Activated T-helper 2 cell treated with anti-CD3 and anti-CD28 coated beads, Interferon-gamma antibody, Interleukin-2, Interleukin-4, amounts not matched to agents 10 μg/mL and 5 μg/mL and 100 μg/mL, durations not matched to agents 14 hours and 24 hours and 36 hours (primary cell): ENCODE measurements around the gene AQP1. TPM values are rescaled to one million over a fixed set of nuclear protein-coding genes. Genes with fewer than 3 reads are reported as not detected.

Source experiments
- DNase-seq: peaks from one replicate; pipeline ENCODE4 v3.0.0; 2021; ENCODE audit warnings: low spot score
- H3K27ac Mint-ChIP-seq: one replicate; pipeline ENCODE4 v1.8.0; 2021; ENCODE audit warnings: mixed read lengths
- H3K27me3 Mint-ChIP-seq: one replicate; pipeline ENCODE4 v1.8.0; 2021; ENCODE audit warnings: low read depth, mixed read lengths
- H3K36me3 Mint-ChIP-seq: one replicate; pipeline ENCODE4 v1.8.0; 2021; ENCODE audit warnings: low read depth, mixed read lengths
- H3K4me1 Mint-ChIP-seq: one replicate; pipeline ENCODE4 v1.8.0; 2021; ENCODE audit warnings: low read depth, mixed read lengths
- H3K4me3 Mint-ChIP-seq: one replicate; pipeline ENCODE4 v1.8.0; 2021; ENCODE audit warnings: low read depth, mild to moderate bottlenecking, moderate library complexity, mixed read lengths
- H3K9me3 Mint-ChIP-seq: one replicate; pipeline ENCODE4 v1.8.0; 2021; ENCODE audit warnings: mixed read lengths
- intact Hi-C: fragments of 100-400 bp; cut with micrococcal nuclease; formaldehyde crosslinking; loops from one replicate; pipeline ENCODE4 v1.15.1; 2023
- total RNA-seq: library from RNA; stranded (reverse); gene quantifications from 2 replicates; pipeline ENCODE4 v1.2.3, GENCODE V29; 2022

AQP1 gene
- total RNA-seq, 1 donor from 2014 or later, result not detected

DNA sequence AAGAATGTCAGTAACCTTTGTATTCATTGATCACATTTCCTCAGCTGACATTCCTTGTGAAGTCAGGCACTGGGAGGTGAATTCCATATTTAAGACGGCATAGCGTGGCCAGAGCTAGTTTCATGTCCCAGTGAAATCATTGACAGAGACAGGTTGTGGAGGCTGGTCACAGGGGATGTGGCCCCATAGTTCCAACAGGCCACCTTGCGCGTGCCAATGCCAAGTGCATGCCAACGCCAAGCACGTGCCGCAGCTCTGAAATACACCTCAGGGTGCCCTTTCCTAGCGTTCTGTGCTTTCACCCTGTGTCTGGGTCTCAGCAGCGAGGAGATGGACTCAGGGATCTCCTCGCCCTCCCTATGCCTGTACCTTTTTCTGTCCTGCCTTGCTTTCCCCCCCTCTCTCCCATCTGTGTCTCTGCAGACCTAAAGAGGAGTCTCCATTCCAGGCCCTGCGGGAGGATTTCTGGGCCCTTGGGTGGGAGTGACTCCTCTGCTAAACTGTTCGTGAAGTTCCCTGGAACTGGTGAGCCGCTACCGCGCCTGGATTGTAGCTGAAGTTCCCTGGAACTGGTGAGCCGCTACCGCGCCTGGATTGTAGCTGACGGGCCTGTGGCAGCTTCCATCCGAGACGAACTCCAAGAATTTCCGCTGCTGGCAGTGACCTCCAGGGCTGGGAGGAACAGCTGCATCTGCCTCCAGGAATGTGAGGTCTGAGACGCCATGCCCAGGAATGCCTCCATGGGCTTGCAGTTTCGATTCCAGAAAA, 19.7 kb downstream of the AQP1 start:
- Mint-ChIP-seq H3K9me3 (no peaks in the 10 kb centered on the region), H3K27ac (no peak overlapping the region), H3K4me3 (no peak overlapping the region), H3K4me1 (no peaks in the 10 kb centered on the region), H3K36me3 (no peaks in the 10 kb centered on the region), H3K27me3 (peaks cover 3% of the 10 kb centered on the region)
- DNase-seq, result peak; percentile 3
- intact Hi-C loops, result no loop called here

DNA sequence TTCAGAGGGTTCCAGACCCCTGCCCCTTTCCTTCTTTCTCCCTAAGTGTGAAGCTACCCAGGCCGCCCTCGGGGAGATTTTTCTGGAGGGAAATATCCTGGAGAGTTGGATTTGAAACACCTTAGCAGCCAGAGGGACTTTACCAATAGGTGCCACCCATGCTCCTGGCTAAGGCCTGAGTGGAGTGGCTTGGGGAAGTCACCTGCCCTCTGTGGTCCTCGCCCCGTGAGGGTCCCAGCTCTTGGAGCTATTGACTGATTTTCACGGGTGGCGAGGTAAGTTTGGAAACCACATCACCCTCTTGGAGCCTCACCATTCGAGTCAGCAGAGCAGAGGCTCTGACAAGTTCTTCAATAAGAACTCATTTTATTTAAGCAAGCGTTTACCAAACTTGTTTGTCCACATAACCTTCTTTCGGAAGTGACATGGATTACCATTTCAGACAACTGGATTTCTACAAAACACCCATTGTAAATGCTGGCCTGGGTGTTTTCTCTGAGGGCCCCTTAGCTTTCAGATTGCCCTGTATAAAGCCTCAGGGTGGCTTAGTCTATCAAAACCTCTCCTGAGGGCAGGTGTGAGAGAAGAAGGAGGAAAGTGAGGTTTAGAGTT, 20.4 kb downstream of the AQP1 start:
- no peaks in the 10 kb centered on the region for H3K4me1 Mint-ChIP-seq
- no peak overlapping the region for H3K27ac Mint-ChIP-seq
- no peaks in the 10 kb centered on the region for H3K36me3 Mint-ChIP-seq
- no peaks in the 10 kb centered on the region for H3K9me3 Mint-ChIP-seq
- H3K27me3 Mint-ChIP-seq, result peaks cover 8% of the 10 kb centered on the region
- no peak for DNase-seq
- intact Hi-C loops, result no loop called here
- H3K4me3 Mint-ChIP-seq, result no peak overlapping the region

DNA sequence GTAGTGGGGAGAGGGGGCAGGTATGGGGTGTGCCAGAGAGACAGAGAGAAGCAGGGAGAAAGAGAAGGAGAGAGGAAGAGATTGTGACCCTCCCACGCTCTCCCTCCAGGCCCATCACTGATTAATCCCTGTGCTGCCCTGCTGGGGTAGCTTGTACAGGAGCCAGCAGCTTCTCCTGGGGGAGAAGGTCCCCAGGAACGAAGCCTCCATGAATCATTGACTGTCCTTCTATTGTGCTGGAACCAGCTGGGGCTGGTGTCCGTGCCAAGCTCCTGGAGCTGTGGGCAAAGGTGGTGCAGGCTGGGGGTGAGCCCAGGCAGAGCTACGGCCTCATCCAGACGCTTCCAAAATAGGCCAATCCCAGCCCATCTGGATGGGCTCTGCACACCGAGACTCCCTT, 20.9 kb downstream of the AQP1 start:
- H3K27ac Mint-ChIP-seq, result no peak overlapping the region
- H3K36me3 Mint-ChIP-seq, result no peaks in the 10 kb centered on the region
- DNase-seq, result peak; percentile 0
- intact Hi-C loops, result no loop called here
- no peaks in the 10 kb centered on the region for H3K4me1 Mint-ChIP-seq
- H3K27me3 Mint-ChIP-seq, result peaks cover 8% of the 10 kb centered on the region
- no peak overlapping the region for H3K4me3 Mint-ChIP-seq
- no peaks in the 10 kb centered on the region for H3K9me3 Mint-ChIP-seq

DNA sequence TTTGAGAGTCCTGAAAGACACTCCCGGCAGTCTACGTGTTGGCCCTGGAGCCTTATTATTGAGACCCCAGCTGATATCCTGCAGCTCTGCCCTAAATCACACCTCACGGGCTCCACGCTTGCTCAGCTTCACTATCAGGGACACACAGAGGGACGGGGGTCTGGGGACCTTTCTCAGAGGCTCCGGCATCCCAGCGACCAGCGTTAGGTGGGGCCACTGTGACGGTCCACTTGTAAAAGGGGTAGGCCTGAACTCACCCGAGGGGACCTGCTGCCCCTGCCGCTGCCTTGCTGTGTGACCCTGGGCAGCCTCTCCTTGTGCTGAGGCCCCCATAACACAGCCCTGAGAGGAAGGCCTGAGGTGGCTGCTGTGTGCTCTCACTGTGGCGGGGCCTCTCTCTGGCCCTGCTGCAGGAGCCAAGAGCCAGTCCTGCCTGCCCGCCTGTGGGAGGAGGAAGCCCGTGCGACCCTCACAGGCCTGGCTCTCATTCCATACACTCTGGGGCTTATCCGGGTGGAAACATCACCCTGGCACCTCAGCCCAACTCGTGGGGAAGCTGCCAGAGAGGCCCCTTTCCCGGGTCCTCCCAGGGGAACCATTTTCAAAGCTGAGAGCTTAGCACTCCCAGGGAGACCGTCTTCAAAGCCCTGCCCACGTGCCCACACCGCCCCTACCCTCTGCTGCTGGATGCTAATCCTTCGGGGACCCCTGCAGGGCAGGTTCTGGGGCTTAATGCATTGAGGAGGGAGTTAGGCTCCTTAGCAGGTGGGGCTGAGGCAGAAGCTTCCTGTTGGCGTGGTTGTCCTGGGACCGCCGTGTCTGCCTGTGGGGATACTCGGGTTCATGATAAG, 21.7 kb downstream of the AQP1 start:
- H3K27ac Mint-ChIP-seq, result no peak overlapping the region
- no peaks in the 10 kb centered on the region for H3K9me3 Mint-ChIP-seq
- no peak overlapping the region for H3K4me3 Mint-ChIP-seq
- DNase-seq, result no peak
- intact Hi-C loops, result no loop called here
- H3K4me1 Mint-ChIP-seq, result no peaks in the 10 kb centered on the region
- no peaks in the 10 kb centered on the region for H3K36me3 Mint-ChIP-seq
- peaks cover 9% of the 10 kb centered on the region for H3K27me3 Mint-ChIP-seq

DNA sequence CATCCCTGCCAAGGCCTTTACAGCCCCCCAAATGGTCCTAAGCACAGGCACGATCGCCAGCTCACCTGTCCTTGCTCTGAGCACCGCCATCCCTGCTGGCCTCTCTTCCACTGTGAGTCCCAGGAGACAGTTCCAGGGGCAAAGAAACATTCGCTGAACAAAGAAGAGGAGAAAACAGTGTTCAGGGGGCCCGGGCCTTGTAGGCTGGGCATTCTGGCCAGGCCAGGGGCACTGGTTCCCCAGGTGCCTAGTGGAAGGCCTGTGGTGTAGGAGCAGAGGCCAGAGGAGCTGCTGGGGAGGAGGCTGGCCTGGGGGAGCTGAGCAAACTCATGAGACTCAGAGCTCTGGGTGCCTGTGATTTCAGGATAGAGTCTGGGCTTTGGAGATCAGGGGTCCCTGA, 22.6 kb downstream of the AQP1 start:
- intact Hi-C loops, result no loop called here
- H3K27me3 Mint-ChIP-seq, result peaks cover 11% of the 10 kb centered on the region

DNA sequence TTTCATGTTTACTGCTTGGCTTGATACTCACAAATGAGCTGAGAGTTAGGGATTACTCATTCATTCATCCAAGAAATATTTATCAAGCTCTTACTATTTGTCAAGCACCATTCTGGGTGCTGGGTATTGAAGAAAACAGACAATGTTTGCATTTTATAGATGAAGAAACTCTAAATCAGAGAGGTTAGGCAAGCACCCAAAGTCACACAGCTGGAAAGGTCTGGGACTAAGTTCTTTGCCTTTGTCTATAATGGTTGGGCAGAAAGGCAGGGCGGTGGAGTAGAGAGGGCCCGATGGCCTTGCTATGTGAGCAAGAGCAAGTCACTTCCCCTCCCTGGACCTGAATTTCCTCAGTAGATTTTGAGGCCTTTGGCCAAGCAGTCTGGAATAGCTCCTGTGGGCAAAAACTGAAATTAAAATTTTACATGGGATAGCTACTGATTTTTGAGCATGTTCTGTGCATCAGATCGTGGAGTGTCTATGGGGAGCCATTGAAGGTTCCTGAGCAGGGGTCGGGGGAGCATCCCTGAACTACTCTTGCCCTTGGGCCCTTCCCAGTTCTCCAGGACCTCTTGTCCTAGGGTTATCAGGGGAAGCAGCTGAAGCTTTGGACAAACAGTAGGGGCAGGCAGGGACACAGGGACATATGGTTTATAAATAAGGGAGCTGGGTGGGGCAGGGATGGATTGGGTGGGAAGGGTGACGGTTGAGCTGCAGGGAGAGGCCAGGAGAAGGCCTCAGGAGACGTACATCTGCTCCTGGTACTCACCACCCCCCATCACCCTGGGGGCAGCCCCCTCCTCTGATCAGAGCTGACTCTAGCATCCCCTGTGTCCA, 23.3 kb downstream of the AQP1 start:
- no peaks in the 10 kb centered on the region for H3K36me3 Mint-ChIP-seq
- intact Hi-C loops, result no loop called here
- no peak overlapping the region for H3K27ac Mint-ChIP-seq
- peaks cover 15% of the 10 kb centered on the region for H3K27me3 Mint-ChIP-seq
- DNase-seq, result no peak
- no peaks in the 10 kb centered on the region for H3K4me1 Mint-ChIP-seq
- H3K9me3 Mint-ChIP-seq, result no peaks in the 10 kb centered on the region
- no peak overlapping the region for H3K4me3 Mint-ChIP-seq

More for the DNA sequence above, 22.6 kb downstream of the AQP1 start:
- no peak for DNase-seq
- H3K27ac Mint-ChIP-seq, result no peak overlapping the region
- no peaks in the 10 kb centered on the region for H3K36me3 Mint-ChIP-seq
- no peak overlapping the region for H3K4me3 Mint-ChIP-seq
- no peaks in the 10 kb centered on the region for H3K4me1 Mint-ChIP-seq
- no peaks in the 10 kb centered on the region for H3K9me3 Mint-ChIP-seq

DNA sequence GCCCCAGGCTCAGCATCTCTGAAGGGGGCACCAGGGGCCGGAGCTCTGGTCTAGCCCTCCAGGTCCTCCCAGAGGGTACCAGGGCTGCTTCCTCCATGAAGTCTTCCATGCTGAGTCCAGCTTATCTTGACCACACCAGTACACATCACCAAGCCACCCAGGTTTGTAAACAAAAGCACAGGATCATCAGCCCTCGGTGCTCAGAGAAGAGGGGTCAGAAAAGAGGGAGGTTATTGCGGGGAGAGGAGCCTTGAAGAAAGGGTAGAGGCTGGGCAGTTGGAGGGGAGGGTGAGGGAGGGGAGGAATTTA, 23.9 kb downstream of the AQP1 start:
- Mint-ChIP-seq H3K36me3 (no peaks in the 10 kb centered on the region), H3K4me3 (no peak overlapping the region), H3K4me1 (no peaks in the 10 kb centered on the region), H3K9me3 (no peaks in the 10 kb centered on the region), H3K27me3 (peaks cover 15% of the 10 kb centered on the region), H3K27ac (no peak overlapping the region)
- intact Hi-C loops, result no loop called here
- no peak for DNase-seq

DNA sequence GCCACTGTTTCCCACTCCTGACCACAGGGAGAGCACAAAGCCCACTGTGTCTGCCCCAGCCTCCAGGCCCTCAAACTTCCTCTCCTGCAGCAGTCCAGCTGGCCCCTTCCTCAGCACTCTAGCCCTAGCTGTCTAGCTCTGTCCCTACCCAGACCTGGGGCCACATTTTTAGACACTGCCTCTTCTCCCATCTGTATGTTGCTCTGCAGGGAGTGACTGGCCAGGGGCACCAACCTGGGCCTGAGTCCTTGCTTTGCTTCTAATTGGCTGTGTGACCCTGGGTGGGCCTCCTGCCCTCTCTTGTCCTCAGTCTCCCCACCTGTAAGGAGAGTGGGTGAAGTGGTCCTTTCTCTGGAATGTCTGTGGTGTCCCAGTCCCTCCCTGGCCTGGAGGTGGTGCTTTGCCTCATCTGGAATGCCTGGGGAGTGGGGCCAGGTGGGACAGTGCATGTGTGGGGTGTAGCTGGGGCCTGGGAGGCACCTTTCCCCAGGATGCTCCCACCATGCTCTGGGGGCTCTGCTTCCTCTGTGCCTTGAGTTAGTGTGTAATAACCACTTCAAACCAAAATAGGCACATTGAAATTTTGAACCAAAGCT, 25.1 kb downstream of the AQP1 start:
- intact Hi-C loops, result no loop called here
- H3K4me1 Mint-ChIP-seq, result no peaks in the 10 kb centered on the region
- H3K36me3 Mint-ChIP-seq, result no peaks in the 10 kb centered on the region
- no peak for DNase-seq
- H3K27me3 Mint-ChIP-seq, result peaks cover 19% of the 10 kb centered on the region
- no peak overlapping the region for H3K27ac Mint-ChIP-seq
- H3K4me3 Mint-ChIP-seq, result no peak overlapping the region
- H3K9me3 Mint-ChIP-seq, result no peaks in the 10 kb centered on the region

DNA sequence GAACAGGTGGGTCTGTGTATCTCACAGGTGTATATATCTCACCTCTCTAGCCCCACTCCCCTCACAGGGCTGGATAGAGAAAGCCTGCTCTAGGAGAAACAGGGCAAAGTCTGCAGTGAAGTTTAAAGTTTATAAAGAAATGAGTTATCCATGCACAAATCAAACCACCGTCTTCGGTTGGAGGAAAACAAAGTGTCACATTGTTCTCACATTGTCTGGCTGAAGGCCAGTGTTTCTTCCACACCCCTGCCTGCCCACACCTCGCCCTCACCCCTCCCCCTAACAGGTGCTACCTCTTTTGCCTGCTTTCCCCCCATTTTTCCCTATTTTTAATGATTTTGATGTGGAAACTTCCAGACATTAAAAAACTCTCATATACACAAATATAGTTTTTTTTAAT, 25.8 kb downstream of the AQP1 start:
- H3K4me1 Mint-ChIP-seq, result no peaks in the 10 kb centered on the region
- intact Hi-C loops, result no loop called here
- DNase-seq, result no peak

DNA sequence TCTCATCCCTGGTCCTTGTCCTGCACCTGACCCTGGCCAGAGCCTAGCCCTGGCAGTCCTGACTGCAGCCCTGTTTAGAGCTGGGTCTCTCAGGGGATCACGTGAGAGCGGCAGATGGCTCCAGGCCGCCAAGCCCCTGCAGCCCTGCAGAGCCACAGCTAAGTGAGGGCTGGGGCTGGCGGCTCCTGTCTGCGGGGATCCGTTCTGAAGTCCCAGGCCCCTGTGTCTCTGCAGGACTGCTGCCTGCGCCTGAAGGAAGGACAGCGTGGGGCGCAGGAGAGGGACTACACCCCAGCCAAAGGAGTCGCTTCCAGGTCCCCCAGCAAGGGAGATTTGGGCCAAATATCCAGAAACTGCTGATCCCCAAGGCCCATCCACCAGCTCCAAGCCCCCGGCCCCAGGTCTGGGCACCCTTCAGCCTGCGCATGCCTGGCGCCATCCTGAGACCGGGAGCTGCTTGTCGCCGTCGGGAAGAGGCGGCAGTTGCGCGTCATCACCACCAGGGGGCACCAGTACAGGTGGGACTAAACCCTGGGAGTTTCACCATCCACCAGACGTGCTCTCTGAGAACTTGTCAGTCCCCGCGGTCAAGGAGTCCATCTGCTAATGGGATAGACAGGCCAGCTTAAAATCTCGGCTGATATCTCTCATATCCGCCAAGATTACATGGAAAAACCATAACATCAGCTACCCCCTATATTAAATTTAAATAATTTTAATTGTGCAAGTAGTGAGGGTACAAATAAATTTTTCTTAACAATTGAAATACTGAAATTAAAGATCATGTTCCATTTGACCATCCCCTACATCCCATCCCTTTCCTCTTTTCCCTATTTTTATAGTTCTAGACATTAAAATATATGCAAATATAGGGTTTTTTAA, 27.0 kb downstream of the AQP1 start:
- H3K27me3 Mint-ChIP-seq, result peaks cover 34% of the 10 kb centered on the region
- no peaks in the 10 kb centered on the region for H3K9me3 Mint-ChIP-seq
- peak; percentile 54 for DNase-seq
- H3K4me3 Mint-ChIP-seq, result no peak overlapping the region
- H3K4me1 Mint-ChIP-seq, result no peaks in the 10 kb centered on the region
- no peak overlapping the region for H3K27ac Mint-ChIP-seq
- no peaks in the 10 kb centered on the region for H3K36me3 Mint-ChIP-seq
- intact Hi-C loops, result loop anchor here (1.0 kb wide), 1 partner anchor 36 kb away; no protein-coding TSS in a partner anchor

More for the DNA sequence above, 25.8 kb downstream of the AQP1 start:
- Mint-ChIP-seq H3K36me3 (no peaks in the 10 kb centered on the region), H3K4me3 (no peak overlapping the region), H3K27me3 (peaks cover 25% of the 10 kb centered on the region), H3K27ac (no peak overlapping the region), H3K9me3 (no peaks in the 10 kb centered on the region)

DNA sequence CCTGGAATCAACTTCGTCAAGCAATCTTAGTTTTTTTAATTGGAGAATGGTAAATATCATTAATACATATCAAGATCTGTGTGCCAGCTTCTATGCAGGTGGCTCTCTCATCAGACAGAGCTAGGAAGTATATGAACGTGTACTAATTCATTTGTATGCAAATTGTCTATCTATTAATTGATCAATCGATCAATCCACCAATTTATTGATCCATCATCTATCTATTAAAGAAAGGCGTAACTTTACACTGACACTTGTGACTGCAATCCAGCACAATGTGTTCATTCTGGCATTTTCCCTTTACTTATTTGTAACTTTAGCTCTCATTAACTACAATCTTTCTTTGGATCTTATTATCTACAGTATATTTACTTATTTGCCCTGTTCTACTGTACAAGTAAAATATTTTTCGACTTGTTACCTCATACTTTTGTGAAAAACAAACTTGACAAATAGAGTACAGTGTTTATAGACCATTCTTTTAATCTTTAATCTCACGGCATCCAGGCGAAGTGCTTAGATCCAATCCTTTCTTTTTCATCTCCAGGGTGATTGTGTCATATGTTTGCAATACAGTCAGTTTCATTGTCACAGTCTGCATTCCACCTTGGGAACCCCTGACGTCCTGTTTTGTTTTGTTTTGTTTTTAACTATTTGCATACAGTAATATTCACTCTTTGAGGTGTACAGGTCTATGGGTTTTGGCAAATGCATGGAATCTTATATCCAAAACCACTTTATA, 30.1 kb downstream of the AQP1 start:
- H3K9me3 Mint-ChIP-seq, result peaks cover 10% of the 10 kb centered on the region
- H3K27ac Mint-ChIP-seq, result no peak overlapping the region
- peaks cover 35% of the 10 kb centered on the region for H3K27me3 Mint-ChIP-seq
- H3K36me3 Mint-ChIP-seq, result no peaks in the 10 kb centered on the region
- H3K4me3 Mint-ChIP-seq, result no peak overlapping the region
- H3K4me1 Mint-ChIP-seq, result no peaks in the 10 kb centered on the region
- intact Hi-C loops, result no loop called here
- DNase-seq, result no peak
